ENCODE measurements around the gene PCBD1.

The PCBD1 gene

DNA sequence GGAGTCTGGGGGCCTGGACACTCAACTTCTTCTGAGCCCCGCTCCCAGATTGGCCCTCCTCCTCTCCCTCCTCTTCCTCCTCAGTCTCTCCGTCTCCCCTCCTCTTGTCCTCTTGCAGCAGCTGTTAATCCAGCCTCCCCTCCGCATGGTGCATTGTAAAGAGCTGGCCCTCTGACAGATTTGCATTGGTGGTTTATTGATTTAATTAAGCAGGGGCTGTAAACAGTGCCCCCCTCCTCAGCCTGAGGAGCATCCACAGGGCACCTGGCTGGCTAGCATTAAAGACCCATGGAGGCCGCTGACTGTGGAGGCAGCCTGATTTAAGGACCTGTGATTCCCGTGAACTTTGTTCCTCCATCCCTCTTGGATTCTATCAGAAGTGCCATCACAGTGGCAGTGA is 28.9 kb upstream of the PCBD1 start:
- no peak for DNase-seq

GRCh38 chr10:70916241-70916640 is 27.9 kb upstream of the PCBD1 start:
- DNase-seq, result no peak

DNA sequence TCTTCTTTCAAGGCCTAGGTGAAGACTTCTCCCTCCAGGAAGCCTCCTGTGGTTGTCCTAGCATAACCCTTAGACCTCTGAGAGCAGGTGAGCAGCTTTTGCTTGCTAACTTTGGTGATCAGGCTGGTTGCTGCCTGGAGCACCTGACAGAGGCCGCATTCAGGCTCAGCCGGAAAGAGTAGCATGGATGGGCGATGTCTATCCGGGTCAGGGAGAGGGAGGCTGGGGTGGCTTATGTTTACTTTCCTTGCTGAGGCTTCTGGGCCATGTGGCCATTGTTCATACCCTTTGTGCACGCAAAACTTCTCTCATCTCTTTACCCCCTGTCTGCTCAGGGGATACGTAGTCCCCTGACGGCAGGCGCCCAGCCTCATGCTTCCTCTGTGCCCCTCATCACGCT is 27.4 kb upstream of the PCBD1 start:
- DNase-seq, result no peak

- DNase-seq, result no peak
These were observed 26.8 kb upstream of the PCBD1 start for GRCh38 chr10:70915206-70915605.

GRCh38 chr10:70914316-70914864 is 26.0 kb upstream of the PCBD1 start:
- DNase-seq, result no peak

DNA sequence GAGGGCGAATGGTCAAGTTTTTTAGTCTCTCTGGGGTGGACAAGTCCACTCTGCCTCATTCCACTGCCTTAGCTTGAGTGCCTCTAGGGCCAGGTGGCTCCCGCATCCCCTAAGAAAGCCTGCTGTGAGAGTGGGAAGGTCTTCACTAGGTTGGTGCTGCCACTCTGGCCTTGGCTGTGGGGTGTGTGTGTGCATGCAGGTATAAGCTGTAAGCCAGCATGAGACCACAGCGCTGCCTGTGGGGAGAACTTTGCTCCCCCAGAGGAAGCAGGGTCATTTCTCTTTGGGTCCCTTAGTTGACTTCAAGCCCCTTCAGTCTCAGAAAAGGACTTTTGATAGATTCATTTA is 25.5 kb upstream of the PCBD1 start:
- DNase-seq, result no peak

GRCh38 chr10:70913191-70913892 is 25.0 kb upstream of the PCBD1 start:
- no peak for DNase-seq

DNA sequence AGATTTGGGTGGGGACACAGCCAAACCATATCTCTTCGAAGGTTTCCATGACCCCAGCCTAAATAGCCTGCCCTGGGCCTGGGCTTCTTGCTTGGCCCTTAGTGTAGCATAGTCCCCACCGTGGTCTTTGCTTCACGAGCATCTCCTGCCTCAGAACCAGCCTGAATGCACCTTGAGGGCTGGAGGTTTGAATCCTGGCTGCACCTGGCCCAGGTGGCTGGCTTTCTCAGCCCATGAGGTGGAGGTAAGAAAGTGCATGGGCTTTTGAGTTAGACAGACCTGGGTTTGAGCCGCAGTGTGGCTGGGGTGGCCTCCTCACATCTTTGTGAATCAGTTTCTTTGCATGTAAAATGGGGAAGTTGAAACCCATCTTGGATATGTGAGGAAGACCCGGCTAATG is 24.2 kb upstream of the PCBD1 start:
- DNase-seq, result no peak

DNA sequence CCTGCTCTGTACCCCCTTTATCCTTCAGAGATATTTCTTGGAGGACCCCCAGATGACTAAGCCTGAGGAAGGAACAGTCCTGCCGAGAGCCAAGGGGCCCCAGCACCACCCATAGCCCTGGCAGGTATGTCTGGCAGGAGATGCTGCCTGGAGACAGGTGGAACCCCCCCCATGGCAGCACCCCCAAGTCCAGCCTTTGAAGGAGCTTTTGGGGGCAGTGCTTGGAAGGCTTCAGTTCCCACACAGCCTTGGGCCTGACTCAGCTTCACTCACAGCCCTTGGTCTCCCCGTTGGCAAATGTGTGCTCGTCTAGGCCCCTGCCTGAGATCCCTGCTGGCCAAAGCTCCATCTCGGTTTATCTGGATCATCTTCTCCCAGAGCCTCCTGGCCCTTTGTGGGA is 23.0 kb upstream of the PCBD1 start:
- DNase-seq, result no peak

DNA sequence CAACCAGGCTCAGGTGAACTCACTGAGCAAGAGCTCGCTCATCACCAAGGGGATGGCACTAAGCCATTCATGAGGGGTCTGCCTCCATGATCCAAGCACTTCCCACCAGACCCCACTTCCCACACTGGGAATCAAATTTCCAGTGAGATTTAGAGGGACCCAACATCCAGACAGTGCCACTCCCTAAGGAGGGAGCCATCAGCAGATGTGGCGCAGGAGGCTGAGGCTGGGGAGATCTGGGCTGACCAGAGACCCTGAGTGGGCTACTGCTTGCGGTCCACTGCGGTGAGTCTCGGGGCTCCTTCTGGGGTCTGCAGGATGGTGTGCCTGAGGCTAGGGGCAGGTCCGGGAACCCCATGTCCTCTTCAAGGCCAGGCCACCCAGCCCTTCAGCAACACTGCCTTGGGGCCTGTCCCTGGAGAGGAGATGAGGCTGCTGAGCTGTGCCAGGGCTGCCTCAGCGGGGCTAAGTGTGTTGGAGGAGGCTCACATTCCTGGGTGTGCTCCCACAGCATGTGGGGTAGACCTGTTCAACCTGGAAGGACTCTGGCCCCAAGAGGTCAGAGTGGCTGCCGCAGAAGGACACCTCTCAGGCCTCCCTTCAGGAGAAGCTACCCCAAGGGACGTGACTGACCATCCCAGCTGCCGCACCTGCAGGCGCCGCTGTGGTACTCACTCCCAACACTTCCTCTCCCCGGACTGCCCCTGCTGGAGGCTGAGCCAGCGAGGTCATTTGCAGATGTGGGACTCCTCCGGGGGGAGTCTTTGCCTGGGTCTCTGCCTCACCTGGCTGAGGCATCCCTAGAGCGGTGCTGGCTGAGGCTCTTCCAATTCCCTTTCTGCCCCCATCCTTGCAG is 22.3 kb upstream of the PCBD1 start:
- DNase-seq, result no peak

DNA sequence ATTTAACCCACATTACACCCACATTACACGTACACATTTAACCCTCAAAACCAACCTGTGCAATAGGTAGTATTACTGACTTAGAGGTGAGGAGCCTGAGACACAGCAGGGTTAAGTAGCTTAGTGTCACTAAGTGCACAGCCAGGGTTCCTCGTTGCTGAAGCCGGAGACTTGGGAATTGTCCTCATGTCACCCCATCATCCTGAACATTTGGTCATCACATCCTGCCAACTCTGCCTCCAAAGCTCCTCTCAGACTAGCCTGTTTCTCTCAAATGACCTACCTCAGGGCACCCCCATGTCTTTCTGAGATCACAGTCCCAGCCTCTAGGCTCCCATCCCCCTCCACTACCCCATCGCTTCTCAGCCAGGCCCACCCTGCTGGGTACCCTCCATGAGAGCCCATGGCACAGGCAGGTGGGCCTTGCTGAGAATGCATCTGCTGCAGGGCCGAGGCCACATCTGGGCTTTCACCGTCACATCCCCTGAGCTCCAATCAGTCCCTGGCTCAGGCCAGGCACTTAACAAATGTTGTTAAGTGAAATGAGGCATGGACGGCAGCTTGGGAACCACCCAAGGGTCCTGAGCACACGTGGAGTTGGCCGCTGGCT is 21.1 kb upstream of the PCBD1 start:
- DNase-seq, result no peak

DNA sequence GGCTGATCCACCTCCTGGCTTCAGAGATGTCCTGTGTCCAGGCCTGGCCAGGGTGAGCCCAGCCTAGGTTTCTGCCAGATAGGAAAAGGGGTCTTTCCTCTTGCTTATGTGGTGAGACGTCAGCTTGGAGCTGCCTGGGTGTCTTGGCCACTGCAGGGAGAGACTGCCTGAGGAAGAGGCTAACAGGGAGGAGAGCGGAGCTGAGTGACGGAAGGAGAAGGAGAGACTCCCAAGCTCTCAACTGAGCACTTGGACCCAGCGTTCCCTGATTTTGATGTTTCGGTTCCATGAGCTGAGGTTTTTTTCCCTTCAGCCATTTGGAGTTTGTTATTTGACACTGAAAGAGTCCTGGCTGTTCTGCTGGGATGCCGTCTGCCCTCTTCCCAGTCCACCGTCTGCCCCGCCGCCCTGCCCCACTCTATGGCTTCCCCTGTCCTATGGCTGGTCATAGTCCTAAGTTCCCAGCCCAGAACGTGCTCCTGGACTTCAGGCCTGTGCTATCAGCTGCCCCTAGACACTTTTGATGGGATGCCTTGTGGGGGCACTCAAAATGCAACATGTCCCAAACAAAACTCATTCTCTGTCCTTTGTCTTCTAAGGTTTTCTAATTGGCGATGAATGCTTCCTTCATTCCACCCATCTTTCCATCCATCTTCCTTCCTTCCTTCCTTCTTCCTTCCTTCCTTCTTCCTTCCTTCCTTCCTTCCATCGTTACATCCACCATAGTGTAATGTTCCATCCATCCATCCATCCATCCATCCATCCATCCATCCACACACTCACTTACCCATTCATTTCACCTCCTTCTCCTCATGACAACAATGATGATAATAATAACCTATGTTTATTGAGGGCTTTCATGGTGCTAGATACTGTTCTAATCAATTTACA is 20.3 kb upstream of the PCBD1 start:
- DNase-seq, result no peak

DNA sequence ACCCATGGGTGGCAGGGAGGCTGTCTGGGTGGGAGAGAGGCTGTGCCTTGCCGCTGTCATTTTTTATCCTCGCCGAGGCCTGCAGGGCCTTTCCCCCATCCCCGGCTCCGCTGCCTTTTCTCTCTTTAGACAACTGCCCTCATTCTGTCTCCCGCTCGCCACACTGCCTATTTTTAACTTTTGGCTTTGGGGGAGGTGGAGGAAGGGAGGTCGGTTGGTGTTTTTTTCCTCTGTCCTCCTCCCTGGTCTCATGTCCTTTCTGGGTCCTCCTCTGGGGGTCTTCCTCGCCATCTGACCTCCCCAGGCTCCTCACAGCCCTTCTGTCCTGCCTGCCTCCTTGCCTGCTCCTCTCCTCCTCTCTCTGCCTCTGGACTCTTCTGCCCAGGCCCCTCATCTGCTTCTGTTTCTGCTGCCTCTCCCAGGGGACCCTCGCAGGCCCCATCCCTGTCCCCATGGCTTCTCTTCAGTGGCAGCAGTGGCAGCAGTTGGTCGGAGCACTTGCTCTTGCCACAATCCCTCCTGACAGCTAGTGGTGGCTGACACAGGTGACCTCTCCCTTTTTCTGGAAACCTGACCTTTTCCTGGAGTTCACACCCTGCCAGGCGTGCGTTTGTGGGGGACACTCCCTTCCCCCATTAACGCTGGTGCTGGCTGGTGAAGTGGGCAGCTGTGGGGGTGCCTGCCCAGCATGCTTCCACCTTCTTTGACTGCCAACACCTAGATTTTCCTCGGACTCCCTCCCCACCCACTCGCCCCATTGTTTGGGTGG is 19.5 kb upstream of the PCBD1 start:
- no peak for DNase-seq

DNA sequence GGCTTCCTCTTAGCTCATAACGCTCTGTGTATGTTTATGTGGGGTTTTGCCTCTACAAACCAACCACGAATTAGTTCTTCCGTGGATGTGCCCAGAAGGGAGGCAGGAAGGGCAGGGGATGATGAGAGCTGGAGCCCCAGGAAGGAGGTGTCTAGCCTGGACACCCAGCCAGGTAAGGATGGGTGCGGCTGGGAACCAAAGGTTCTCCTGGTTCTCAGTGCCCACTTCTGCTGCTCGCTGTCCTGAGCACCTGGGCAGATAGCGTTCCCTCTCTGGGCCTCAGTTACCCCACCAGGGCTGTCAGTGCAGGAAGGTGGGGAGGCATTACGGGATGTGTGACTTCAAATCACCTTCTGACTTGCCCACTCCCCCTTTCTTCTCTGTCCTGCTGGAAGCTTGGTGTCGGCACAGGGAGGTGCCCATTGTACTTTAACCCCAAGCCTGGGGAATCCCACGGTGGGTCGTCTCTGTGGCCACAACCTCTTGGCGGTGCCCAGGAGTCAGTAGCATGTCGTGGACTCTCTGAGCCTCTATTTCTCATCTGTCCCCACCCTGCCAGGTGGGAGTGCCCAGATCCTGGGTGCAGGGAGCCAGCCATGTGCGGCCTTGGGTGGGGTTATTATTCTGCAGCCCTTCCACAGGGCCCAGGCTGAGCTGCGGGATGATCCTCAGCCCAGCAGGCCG is 18.7 kb upstream of the PCBD1 start:
- no peak for DNase-seq

DNA sequence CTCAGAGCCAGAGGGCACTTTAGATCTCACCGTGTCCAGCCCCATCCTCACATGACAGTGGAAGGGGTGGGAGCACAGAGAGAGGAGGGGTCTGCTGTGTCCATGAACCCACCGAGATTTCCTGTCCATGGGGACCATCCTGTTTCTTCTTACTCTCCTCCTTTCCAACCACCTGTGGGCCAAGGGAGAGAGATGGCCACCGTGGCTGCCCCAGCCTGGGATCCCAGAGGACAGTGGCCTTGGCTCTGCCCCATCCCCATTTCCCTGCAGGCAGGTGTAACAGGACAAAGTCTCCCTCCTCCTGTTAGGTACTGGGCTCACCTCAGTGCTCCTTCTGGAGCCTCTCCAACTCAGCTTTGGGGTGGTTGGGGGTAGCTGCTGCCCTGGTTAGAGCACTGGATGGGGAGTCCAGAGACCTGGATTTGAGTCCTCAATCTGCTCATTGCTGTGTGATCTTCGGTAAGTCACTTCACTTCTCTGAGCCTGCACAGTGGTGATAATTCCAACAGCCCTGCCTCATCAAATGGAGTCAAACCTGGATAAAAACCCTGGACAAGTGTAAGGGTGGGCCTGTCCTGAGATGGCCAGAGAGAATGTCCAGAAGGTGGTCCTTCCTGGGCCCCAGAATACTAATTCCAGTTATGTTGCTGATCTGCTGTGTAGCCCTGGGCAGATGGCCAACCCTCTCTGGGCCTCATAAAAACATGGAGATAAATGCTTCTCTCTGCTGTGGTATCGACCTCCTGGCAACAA is 17.8 kb upstream of the PCBD1 start:
- DNase-seq, result no peak

- DNase-seq, result no peak
These were observed 17.0 kb upstream of the PCBD1 start for GRCh38 chr10:70905071-70906021.

GRCh38 chr10:70903262-70903921 is 15.0 kb upstream of the PCBD1 start:
- DNase-seq, result peak in 1 of 2 donors; percentile 18

DNA sequence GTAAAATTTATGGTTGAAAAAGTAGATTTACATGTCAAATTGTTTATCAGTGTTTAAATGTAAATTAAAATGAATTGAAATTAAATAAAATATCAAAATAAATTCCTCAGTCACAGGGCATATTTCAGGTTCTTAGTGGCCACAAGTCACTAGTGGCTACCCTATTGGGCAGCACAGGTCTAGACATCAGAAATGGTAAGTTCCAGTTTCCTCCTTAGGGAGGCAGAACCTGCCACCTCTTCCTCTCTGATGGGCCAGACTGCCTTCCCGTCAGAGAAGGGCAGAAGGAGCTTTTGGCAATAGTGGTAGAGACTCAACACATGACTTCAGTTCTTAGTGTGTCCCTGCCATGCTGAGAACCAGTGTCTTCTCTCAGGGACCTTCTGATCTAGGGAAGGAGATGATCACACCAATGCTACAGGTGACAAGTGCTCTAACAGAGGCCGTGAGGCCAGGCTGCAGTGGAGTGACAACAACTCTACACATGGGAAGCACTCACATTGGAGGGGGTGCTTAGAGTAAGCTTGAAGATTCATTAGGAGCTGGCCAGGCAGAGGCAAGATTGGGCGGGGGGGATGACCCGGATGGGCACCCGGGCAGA is 14.4 kb upstream of the PCBD1 start:
- DNase-seq, result no peak

All from CD4-positive, alpha-beta T cell treated with Interleukin-1 beta for 1 hour (primary cell).